HCT116 (cell line): ENCODE results near the gene ARRDC1. TPM values are rescaled to one million over a fixed set of nuclear protein-coding genes. Genes with fewer than 3 reads are reported as not detected.

Source experiments
- ATAC-seq: fragments of 200-7000 bp; cut with Tn5 transposase; 2 replicates; pipeline ENCODE4 v1.9.1; 2020; ENCODE audit warnings: mild to moderate bottlenecking, moderate library complexity
- BruUV-seq: library from RNA; stranded (reverse); fragments of 400-500 nt; replicated peaks from 2 replicates; lab custom pipeline; 2021; lab: Mats Ljungman, UMichigan
- CTCF ChIA-PET: fragments of 300-600 bp; sonication (Branson Sonifier 250); formaldehyde crosslinking; loops from one replicate; lab custom pipeline; 2021; ENCODE audit warnings: antibody characterized with exemption; lab: Charles Lee
- POLR2A ChIA-PET: fragments of 300-600, 350-600 bp; sonication (Branson Sonifier 250); formaldehyde crosslinking; loops from one replicate; lab custom pipeline; 2021; ENCODE audit warnings: antibody characterized with exemption; lab: Charles Lee
- RAD21 ChIA-PET, 2 experiments: fragments of 300-600 bp; sonication (Branson Sonifier 250); formaldehyde crosslinking; loops; one replicate each; lab custom pipeline; 2023; ENCODE audit warnings: low total read pairs in 2 of 2; ENCODE audit not compliant: uncharacterized antibody in 2 of 2, unreplicated experiment in 2 of 2, low non-redundant PET in 1 of 2; lab: Charles Lee
- DNase-seq: peaks from one replicate; pipeline ENCODE4 v3.0.0-alpha.2; 2010; ENCODE audit warnings: low read depth, low spot score
- H2AFZ ChIP-seq: fragments of 200-600 bp; shearing (Covaris generic), sonication (generic); 2 replicates; pipeline ENCODE4 v1.6.1; 2017; ENCODE audit warnings: low read depth, mixed run types, mixed read lengths, antibody characterized with exemption, low read length; ENCODE audit not compliant: poor library complexity, severe bottlenecking
- H3K27ac ChIP-seq: 2 replicates; pipeline ENCODE4 v1.5.1; 2012; ENCODE audit warnings: low read depth, low read length
- H3K27me3 ChIP-seq: fragments of 200-600 bp; sonication (generic); 2 replicates; pipeline ENCODE4 v1.6.1; 2016; ENCODE audit warnings: mixed run types, low read length, mixed read lengths; ENCODE audit not compliant: insufficient read depth
- H3K36me3 ChIP-seq, 2 experiments: fragments of 200-500 bp in 1 of 2; fragments of 200-600 bp in 1 of 2; sonication (Bioruptor generic) in 1 of 2; sonication (generic) in 1 of 2; 2 replicates each; pipeline versions ENCODE4 v1.5.1 to v1.6.1; 2014 to 2016; ENCODE audit warnings: low read length in 2 of 2, inconsistent platforms in 1 of 2, mixed read lengths in 1 of 2, mixed run types in 1 of 2; ENCODE audit not compliant: insufficient read depth in 2 of 2, control insufficient read depth in 1 of 2
- H3K4me1 ChIP-seq, 2 experiments: fragments of 200-600 bp in 1 of 2; sonication (generic) in 1 of 2; 2 replicates each; pipeline versions ENCODE4 v1.5.1 to v1.6.1; 2012 to 2017; ENCODE audit warnings: low read length in 2 of 2, inconsistent platforms in 1 of 2, mild to moderate bottlenecking in 1 of 2, mixed read lengths in 1 of 2, mixed run types in 1 of 2, moderate library complexity in 1 of 2; ENCODE audit not compliant: insufficient read depth in 2 of 2, control insufficient read depth in 1 of 2
- H3K4me2 ChIP-seq: fragments of 200-600 bp; sonication (generic); 2 replicates; pipeline ENCODE4 v1.6.1; 2017; ENCODE audit warnings: mixed run types, low read length, mixed read lengths
- H3K4me3 ChIP-seq, 2 experiments: fragments of 200-600 bp in 1 of 2; sonication (generic) in 1 of 2; replicated peaks in 1 of 2; 2 replicates each; pipeline ENCODE4 v1.5.1; 2011 to 2016; ENCODE audit warnings: low read length in 2 of 2, control low read depth in 1 of 2, low read depth in 1 of 2, mild to moderate bottlenecking in 1 of 2, mixed read lengths in 1 of 2, mixed run types in 1 of 2
- H3K79me2 ChIP-seq: fragments of 200-600 bp; sonication (generic); 2 replicates; pipeline ENCODE4 v1.6.1; 2017; ENCODE audit warnings: mild to moderate bottlenecking, mixed run types, low read length, moderate library complexity, mixed read lengths; ENCODE audit not compliant: insufficient read depth
- H3K9ac ChIP-seq: fragments of 200-600 bp; sonication (generic); 2 replicates; pipeline ENCODE4 v1.6.1; 2016; ENCODE audit warnings: low read length, mixed read lengths
- H3K9me2 ChIP-seq: fragments of 200-600 bp; sonication (generic), shearing (Covaris generic); 2 replicates; pipeline ENCODE4 v1.6.1; 2017; ENCODE audit warnings: mixed run types, mild to moderate bottlenecking, moderate library complexity; ENCODE audit not compliant: insufficient read depth
- H3K9me3 ChIP-seq, 2 experiments: fragments of 200-500 bp in 1 of 2; fragments of 200-600 bp in 1 of 2; sonication (Bioruptor generic) in 1 of 2; sonication (generic) in 1 of 2; 2 replicates each; pipeline ENCODE4 v1.6.1; 2014 to 2017; ENCODE audit warnings: low read length in 2 of 2, mixed read lengths in 2 of 2, inconsistent platforms in 1 of 2, low read depth in 1 of 2, mild to moderate bottlenecking in 1 of 2, mixed run types in 1 of 2, moderate library complexity in 1 of 2; ENCODE audit not compliant: control insufficient read depth in 1 of 2, insufficient read depth in 1 of 2
- H4K20me1 ChIP-seq: fragments of 200-600 bp; sonication (generic), shearing (Covaris generic); 2 replicates; pipeline ENCODE4 v1.6.1; 2017; ENCODE audit warnings: mixed run types, mild to moderate bottlenecking, moderate library complexity; ENCODE audit not compliant: insufficient read depth
- CBX3 ChIP-seq: IDR thresholded peaks from 2 replicates; pipeline ENCODE4 v1.6.1; 2012; ENCODE audit warnings: low read depth
- CEBPB ChIP-seq: IDR thresholded peaks from 2 replicates; pipeline ENCODE4 v1.6.1; 2012; ENCODE audit warnings: low read depth
- ELF1 ChIP-seq: IDR thresholded peaks from 2 replicates; pipeline ENCODE4 v1.6.1; 2012; ENCODE audit warnings: low read depth, borderline replicate concordance
- EZH2 ChIP-seq: fragments of 200-600 bp; sonication (generic); IDR thresholded peaks from 2 replicates; pipeline ENCODE4 v1.6.1; 2017; ENCODE audit warnings: antibody characterized with exemption, mixed run types
- FOSL1 ChIP-seq: IDR thresholded peaks from 2 replicates; pipeline ENCODE4 v1.6.1; 2012; ENCODE audit warnings: low read depth
- JUND ChIP-seq: IDR thresholded peaks from 2 replicates; pipeline ENCODE4 v1.6.1; 2012
- POLR2A ChIP-seq: IDR thresholded peaks from 2 replicates; pipeline ENCODE4 v1.7.0; 2011; ENCODE audit warnings: borderline replicate concordance; ENCODE audit not compliant: insufficient read depth, insufficient read length; ENCODE audit errors: extremely low read depth
- SIN3A ChIP-seq: IDR thresholded peaks from 2 replicates; pipeline ENCODE4 v1.6.1; 2012; ENCODE audit warnings: low read depth
- SP1 ChIP-seq: IDR thresholded peaks from 2 replicates; pipeline ENCODE4 v1.6.1; 2012; ENCODE audit warnings: low read depth
- SRF ChIP-seq: IDR thresholded peaks from 2 replicates; pipeline ENCODE4 v1.6.1; 2012; ENCODE audit warnings: low read depth
- TCF7L2 ChIP-seq: IDR thresholded peaks from 2 replicates; pipeline ENCODE4 v1.7.0; 2011; ENCODE audit warnings: borderline replicate concordance, inconsistent platforms; ENCODE audit not compliant: insufficient read depth, insufficient read length; ENCODE audit errors: extremely low read depth
- ZFX ChIP-seq: fragments of 450-650 bp; IDR thresholded peaks from 2 replicates; pipeline ENCODE4 v1.6.1; 2017
- intact Hi-C: fragments of 100-400 bp; cut with micrococcal nuclease; formaldehyde crosslinking; loops from 2 replicates; pipeline ENCODE4 v1.10.0; 2022
- total RNA-seq: library from RNA; stranded (reverse); gene quantifications from one replicate; pipeline ENCODE4 v1.2.1, GENCODE V29; 2021; ENCODE audit not compliant: unreplicated experiment
- TF ChIP-seq, protein P1 (sequence below), 3 experiments: fragments of 200-600 bp in 1 of 3; sonication (generic) in 1 of 3; IDR thresholded peaks in 2 of 3; conservative IDR thresholded peaks in 1 of 3; 2 replicates each; pipeline ENCODE4 v1.5.1; 2012 to 2017; ENCODE audit warnings: low read depth in 2 of 3, low read length in 2 of 3, antibody characterized with exemption in 1 of 3, borderline replicate concordance in 1 of 3, control low read depth in 1 of 3, mild to moderate bottlenecking in 1 of 3, mixed read lengths in 1 of 3, mixed run types in 1 of 3, moderate library complexity in 1 of 3; ENCODE audit not compliant: insufficient read depth in 1 of 3
- TF ChIP-seq, protein P2 (sequence below): IDR thresholded peaks from 2 replicates; pipeline ENCODE4 v1.6.1; 2012
- TF ChIP-seq, protein P3 (sequence below): IDR thresholded peaks from 2 replicates; pipeline ENCODE4 v1.6.1; 2012

The ARRDC1 gene
- total RNA-seq, 1 experiment from 2014 or later = 82.8 TPM

DNA sequence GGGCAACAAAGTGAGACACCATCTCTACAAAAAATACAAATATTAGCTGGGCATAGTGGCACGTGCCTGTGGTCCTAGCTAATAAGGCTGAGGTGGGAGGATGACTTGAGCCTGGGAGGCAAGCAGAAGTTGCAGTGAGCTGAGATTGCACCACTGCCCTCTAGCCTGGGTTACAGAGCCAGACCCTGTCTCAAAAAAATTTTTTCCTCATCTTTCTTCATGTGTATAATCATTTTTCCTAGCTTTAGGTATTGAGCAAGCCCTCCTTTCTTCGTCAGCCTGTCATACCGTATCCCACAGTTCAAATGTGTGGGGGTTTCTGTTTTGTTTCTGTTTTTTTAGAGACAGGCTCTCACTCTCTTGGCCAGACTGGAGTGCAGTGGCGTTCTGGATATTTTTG lies 54.7 kb downstream of the ARRDC1 start:
- no peak overlapping the region for H3K4me3 ChIP-seq
- no peaks in the 10 kb centered on the region for H3K27me3 ChIP-seq
- CTCF ChIA-PET = no interaction called here
- H3K9ac ChIP-seq = no peak overlapping the region
- DNase-seq = no peak
- no peak for ATAC-seq
- intact Hi-C loops = no loop called here
- peaks cover 3% of the 10 kb centered on the region; the same call in 1 of the 2 replicates for H4K20me1 ChIP-seq
- H3K79me2 ChIP-seq = peaks cover 96% of the 10 kb centered on the region
- H3K9me3 ChIP-seq = no peaks in the 10 kb centered on the region
- no peak overlapping the region for H3K27ac ChIP-seq
- RAD21 ChIA-PET = no interaction called here
- no TSS peak for BruUV-seq
- POLR2A ChIA-PET = no interaction called here
- H3K9me2 ChIP-seq = no peaks in the 10 kb centered on the region
- H3K36me3 ChIP-seq = 0 out of 4 replicates have a peak, but pooled peaks cover 3% of the 10 kb centered on the region in 2 experiments
- H3K4me1 ChIP-seq = no peaks in the 10 kb centered on the region
- TF ChIP-seq TCF7L2 (no peak), CBX3 (no peak), CEBPB (no peak), ZFX (no peak), EZH2 (no peak), SRF (no peak), SP1 (no peak), FOSL1 (no peak), SIN3A (no peak), JUND (no peak), ELF1 (no peak), POLR2A (no peak)
- TF ChIP-seq, protein P1, sequence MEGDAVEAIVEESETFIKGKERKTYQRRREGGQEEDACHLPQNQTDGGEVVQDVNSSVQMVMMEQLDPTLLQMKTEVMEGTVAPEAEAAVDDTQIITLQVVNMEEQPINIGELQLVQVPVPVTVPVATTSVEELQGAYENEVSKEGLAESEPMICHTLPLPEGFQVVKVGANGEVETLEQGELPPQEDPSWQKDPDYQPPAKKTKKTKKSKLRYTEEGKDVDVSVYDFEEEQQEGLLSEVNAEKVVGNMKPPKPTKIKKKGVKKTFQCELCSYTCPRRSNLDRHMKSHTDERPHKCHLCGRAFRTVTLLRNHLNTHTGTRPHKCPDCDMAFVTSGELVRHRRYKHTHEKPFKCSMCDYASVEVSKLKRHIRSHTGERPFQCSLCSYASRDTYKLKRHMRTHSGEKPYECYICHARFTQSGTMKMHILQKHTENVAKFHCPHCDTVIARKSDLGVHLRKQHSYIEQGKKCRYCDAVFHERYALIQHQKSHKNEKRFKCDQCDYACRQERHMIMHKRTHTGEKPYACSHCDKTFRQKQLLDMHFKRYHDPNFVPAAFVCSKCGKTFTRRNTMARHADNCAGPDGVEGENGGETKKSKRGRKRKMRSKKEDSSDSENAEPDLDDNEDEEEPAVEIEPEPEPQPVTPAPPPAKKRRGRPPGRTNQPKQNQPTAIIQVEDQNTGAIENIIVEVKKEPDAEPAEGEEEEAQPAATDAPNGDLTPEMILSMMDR (IDR thresholded peaks at IDR 0.05 in 2 of 3, conservative IDR thresholded peaks at IDR 0.05 in 1 of 3; ENCODE audit: borderline replicate concordance in 1 of 3, insufficient read depth in 1 of 3, low read depth in 2 of 3, low read length in 2 of 3) = no peak
- TF ChIP-seq, protein P2, sequence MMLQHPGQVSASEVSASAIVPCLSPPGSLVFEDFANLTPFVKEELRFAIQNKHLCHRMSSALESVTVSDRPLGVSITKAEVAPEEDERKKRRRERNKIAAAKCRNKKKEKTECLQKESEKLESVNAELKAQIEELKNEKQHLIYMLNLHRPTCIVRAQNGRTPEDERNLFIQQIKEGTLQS = no peak
- TF ChIP-seq, protein P3, sequence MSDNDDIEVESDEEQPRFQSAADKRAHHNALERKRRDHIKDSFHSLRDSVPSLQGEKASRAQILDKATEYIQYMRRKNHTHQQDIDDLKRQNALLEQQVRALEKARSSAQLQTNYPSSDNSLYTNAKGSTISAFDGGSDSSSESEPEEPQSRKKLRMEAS = no peak
- no peak overlapping the region for H3K4me2 ChIP-seq
- H2AFZ ChIP-seq = no peak overlapping the region
